Measurements from ENCODE around the gene B9D2.

DNA sequence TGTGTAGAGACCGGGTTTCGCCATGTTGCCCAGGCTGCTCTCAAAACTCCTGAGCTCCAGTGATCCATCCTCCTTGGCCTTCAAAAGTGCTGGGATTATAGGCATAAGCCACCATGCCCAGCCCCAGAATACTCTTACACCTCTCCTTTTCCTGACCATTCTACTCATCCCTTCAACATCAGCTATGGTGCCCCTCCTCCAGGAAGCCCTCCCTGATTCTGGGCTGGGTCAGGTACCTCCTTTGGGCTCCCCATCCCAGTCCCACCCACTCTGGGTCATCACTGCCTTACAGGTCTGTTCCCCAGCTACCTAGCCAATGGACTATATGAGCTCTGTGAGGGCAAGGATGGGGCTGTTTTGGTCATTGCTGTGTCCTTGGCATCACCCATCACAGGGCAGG is 19.8 kb downstream of the B9D2 start:
- TF ChIP-seq ZNF70 (CRISPR knock-in tag; IDR thresholded peaks at IDR 0.05) (no peak), ZNF565 (CRISPR knock-in tag; conservative IDR thresholded peaks at IDR 0.05; ENCODE audit: low read depth) (no peak), ARNTL (CRISPR knock-in tag; IDR thresholded peaks at IDR 0.05; ENCODE audit: borderline replicate concordance, low read depth) (no peak), ZFP3 (CRISPR knock-in tag; IDR thresholded peaks at IDR 0.05) (no peak), ZFP30 (CRISPR knock-in tag; IDR thresholded peaks at IDR 0.05) (no peak)
- TF ChIP-seq, protein P1, sequence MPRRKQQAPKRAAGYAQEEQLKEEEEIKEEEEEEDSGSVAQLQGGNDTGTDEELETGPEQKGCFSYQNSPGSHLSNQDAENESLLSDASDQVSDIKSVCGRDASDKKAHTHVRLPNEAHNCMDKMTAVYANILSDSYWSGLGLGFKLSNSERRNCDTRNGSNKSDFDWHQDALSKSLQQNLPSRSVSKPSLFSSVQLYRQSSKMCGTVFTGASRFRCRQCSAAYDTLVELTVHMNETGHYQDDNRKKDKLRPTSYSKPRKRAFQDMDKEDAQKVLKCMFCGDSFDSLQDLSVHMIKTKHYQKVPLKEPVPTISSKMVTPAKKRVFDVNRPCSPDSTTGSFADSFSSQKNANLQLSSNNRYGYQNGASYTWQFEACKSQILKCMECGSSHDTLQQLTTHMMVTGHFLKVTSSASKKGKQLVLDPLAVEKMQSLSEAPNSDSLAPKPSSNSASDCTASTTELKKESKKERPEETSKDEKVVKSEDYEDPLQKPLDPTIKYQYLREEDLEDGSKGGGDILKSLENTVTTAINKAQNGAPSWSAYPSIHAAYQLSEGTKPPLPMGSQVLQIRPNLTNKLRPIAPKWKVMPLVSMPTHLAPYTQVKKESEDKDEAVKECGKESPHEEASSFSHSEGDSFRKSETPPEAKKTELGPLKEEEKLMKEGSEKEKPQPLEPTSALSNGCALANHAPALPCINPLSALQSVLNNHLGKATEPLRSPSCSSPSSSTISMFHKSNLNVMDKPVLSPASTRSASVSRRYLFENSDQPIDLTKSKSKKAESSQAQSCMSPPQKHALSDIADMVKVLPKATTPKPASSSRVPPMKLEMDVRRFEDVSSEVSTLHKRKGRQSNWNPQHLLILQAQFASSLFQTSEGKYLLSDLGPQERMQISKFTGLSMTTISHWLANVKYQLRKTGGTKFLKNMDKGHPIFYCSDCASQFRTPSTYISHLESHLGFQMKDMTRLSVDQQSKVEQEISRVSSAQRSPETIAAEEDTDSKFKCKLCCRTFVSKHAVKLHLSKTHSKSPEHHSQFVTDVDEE (CRISPR knock-in tag; IDR thresholded peaks at IDR 0.05) = no peak
- TF ChIP-seq, protein P2, sequence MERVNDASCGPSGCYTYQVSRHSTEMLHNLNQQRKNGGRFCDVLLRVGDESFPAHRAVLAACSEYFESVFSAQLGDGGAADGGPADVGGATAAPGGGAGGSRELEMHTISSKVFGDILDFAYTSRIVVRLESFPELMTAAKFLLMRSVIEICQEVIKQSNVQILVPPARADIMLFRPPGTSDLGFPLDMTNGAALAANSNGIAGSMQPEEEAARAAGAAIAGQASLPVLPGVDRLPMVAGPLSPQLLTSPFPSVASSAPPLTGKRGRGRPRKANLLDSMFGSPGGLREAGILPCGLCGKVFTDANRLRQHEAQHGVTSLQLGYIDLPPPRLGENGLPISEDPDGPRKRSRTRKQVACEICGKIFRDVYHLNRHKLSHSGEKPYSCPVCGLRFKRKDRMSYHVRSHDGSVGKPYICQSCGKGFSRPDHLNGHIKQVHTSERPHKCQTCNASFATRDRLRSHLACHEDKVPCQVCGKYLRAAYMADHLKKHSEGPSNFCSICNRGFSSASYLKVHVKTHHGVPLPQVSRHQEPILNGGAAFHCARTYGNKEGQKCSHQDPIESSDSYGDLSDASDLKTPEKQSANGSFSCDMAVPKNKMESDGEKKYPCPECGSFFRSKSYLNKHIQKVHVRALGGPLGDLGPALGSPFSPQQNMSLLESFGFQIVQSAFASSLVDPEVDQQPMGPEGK (CRISPR knock-in tag; IDR thresholded peaks at IDR 0.05; ENCODE audit: borderline replicate concordance) = no peak
- TF ChIP-seq, protein P3, sequence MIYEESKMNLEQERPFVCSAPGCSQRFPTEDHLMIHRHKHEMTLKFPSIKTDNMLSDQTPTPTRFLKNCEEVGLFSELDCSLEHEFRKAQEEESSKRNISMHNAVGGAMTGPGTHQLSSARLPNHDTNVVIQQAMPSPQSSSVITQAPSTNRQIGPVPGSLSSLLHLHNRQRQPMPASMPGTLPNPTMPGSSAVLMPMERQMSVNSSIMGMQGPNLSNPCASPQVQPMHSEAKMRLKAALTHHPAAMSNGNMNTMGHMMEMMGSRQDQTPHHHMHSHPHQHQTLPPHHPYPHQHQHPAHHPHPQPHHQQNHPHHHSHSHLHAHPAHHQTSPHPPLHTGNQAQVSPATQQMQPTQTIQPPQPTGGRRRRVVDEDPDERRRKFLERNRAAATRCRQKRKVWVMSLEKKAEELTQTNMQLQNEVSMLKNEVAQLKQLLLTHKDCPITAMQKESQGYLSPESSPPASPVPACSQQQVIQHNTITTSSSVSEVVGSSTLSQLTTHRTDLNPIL (CRISPR knock-in tag; IDR thresholded peaks at IDR 0.05; ENCODE audit: low read depth) = no peak

Data from SK-N-SH treated with all-trans-retinoic acid at 6 μM for 48 hours (cell line).